AG04450 (cell line): ENCODE measurements around the gene SLC12A7. TPM values are rescaled to one million over a fixed set of nuclear protein-coding genes. Genes with fewer than 3 reads are reported as not detected.

Source experiments
- CTCF ChIA-PET: fragments of 300-600, 350-600 bp; formaldehyde crosslinking; extraction: SDS; loops from one replicate; lab custom pipeline; 2022; ENCODE audit warnings: antibody characterized with exemption, inconsistent platforms; lab: Charles Lee
- POLR2A ChIA-PET: fragments of 350-600 bp; formaldehyde crosslinking; extraction: SDS; loops from one replicate; lab custom pipeline; 2021; ENCODE audit warnings: antibody characterized with exemption, inconsistent platforms; lab: Yijun Ruan, JAX
- DNase-seq: peaks from one replicate; pipeline ENCODE4 v3.0.0-alpha.2; 2011; ENCODE audit warnings: low read depth, low spot score
- H3K27ac ChIP-seq: one replicate; pipeline ENCODE4 v1.5.1; 2012; ENCODE audit warnings: low read depth, low read length, control low read depth
- H3K27me3 ChIP-seq: one replicate; pipeline ENCODE4 v1.6.0; 2012; ENCODE audit warnings: low read length; ENCODE audit not compliant: control insufficient read depth, insufficient read depth
- H3K4me3 ChIP-seq: 2 replicates; pipeline ENCODE4 v1.5.1; 2011; ENCODE audit warnings: mild to moderate bottlenecking, low read depth, low read length, control low read depth
- H3K9me3 ChIP-seq: 2 replicates; pipeline ENCODE4 v1.5.1; 2012; ENCODE audit warnings: low read length; ENCODE audit not compliant: control insufficient read depth, insufficient read depth
- polyA plus RNA-seq: library from polyadenylated mRNA; depleted of rRNA; stranded (reverse); fragments of >200 nt; gene quantifications from 2 replicates; pipeline ENCODE4 v1.2.3, GENCODE V29; 2011
- TF ChIP-seq, protein P1 (sequence below): IDR thresholded peaks from 2 replicates; pipeline ENCODE4 v1.5.1; 2011; ENCODE audit warnings: low read depth, low read length, control low read depth, inconsistent platforms

Gene SLC12A7
- polyA plus RNA-seq, 1 experiment, result 0.56 TPM

DNA sequence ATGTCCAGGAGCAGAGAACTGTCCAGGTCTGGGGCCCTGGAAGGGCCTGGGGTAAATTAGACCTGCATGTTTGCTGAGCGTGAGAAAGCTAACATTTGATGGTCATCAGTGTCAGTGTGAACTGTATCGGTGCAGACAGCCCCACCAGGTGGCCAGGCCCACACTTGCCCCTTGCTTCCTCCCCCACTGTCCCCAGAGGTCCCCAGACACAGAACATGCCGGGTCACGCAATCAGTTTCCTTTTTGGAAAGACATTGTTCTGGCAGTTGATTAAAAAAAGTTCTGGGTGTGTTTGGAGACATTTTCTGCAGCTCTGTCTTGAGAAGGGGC is 101.7 kb downstream of the SLC12A7 start:
- DNase-seq, result no peak
- CTCF ChIA-PET, result interaction anchor here (1.7 kb wide), 1 partner anchor 87 kb away, joined by 7 read pairs; no protein-coding TSS in a partner anchor
- Histone ChIP-seq H3K27ac (no peak overlapping the region), H3K27me3 (peaks cover 41% of the 10 kb centered on the region), H3K9me3 (no peaks in the 10 kb centered on the region; the same call in 1 of the 2 replicates), H3K4me3 (no peak overlapping the region)
- POLR2A ChIA-PET, result no interaction called here
- TF ChIP-seq, protein P1, sequence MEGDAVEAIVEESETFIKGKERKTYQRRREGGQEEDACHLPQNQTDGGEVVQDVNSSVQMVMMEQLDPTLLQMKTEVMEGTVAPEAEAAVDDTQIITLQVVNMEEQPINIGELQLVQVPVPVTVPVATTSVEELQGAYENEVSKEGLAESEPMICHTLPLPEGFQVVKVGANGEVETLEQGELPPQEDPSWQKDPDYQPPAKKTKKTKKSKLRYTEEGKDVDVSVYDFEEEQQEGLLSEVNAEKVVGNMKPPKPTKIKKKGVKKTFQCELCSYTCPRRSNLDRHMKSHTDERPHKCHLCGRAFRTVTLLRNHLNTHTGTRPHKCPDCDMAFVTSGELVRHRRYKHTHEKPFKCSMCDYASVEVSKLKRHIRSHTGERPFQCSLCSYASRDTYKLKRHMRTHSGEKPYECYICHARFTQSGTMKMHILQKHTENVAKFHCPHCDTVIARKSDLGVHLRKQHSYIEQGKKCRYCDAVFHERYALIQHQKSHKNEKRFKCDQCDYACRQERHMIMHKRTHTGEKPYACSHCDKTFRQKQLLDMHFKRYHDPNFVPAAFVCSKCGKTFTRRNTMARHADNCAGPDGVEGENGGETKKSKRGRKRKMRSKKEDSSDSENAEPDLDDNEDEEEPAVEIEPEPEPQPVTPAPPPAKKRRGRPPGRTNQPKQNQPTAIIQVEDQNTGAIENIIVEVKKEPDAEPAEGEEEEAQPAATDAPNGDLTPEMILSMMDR, result no peak

DNA sequence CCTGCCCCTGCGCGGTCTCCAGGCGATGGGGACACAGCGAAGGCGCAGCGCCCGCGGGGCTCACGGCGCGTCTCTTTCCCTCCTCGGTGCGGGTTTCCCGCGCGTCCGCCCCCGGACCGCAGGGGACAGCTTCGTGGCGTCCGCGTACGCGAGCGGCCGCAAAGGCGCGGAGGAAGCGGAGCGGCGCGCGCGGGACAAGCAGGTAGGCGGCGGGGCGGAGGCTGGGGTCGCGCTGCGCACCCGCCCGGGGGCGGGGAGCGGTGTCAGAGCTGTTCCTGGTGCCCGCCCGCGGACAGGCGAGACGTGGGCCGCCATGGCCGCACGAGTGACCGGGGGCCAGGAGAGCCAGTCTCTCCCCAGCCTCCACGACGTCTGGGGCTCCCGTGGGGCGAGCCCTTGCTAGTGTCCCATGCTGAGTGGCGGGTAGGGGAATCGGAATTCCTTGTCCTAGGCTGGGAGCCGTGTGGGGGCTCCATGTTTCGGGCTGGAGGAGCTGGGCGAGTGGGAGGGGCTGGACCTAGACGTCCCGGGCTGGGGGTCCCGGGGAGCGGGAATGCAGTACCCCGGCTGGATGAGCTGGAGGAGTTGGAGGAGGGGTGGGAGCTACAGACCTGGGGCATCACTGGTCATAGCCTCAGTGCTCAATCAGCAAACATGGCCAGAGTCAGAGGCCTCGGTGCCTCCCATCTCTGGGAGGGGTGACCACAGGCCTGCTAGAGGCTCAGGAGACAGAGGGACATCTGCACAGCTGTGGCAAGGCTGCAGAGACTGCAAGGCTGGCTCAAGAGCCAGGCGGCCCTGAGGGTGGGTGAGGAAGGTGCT is 102.3 kb downstream of the SLC12A7 start:
- Histone ChIP-seq H3K27ac (no peak overlapping the region), H3K27me3 (peaks cover 45% of the 10 kb centered on the region), H3K9me3 (no peaks in the 10 kb centered on the region; the same call in 1 of the 2 replicates), H3K4me3 (no peak overlapping the region)
- no peak for DNase-seq
- ChIA-PET CTCF (interaction anchor here (0.6 to 1.7 kb wide), 2 partner anchors 55 to 86 kb away, joined by 6 to 7 read pairs; no protein-coding TSS in a partner anchor), POLR2A (no interaction called here)
- TF ChIP-seq, protein P1, result no peak

DNA sequence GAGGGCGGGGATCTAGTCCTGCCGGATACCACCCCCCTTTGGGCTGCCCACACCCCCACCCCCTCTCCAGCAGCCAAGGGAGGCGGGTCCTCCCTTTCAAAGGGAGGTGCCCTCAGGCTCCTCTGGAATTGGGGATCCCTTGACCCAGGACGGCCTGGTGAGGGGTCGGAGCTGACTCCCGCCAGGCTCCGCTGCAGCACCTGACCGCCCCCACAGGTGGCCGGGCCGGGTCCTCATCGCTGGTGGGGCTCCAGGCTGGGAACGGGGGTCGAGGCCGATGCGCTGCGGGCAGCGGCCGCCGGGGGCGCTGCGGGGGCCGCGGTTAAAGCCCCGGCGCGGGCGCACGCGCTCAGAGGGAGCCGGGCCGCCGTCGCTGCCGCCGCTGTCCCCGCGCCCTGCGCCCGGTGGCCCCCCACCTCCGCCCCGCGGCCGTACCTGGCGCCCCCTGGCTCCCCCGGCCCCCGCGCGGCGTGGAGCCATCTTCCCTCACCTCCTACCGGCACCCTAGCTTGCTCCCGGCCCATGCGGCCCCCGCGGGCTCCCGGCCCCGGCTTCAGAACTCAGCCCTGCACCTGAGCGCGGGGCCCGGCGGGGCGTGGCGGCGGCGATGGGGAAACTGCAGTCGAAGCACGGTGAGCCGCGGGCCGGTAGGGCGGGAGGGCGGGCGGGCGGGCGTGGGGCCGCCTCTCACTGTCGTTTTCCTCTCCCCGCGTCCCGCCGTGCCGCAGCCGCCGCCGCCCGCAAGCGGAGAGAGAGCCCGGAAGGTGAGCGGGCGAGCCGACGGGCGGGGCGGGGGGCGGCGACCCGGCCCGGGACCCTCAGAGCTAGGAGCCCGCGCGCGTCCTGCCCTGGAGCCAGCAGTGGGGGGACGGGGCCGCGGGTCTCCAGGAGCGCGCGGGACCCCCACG is 103.2 kb downstream of the SLC12A7 start, which contains the start of gene NKD2:
NKD2 (plus strand) TSS at position 352 of the 908 bp plus-strand sequence; CDS start at position 608, 256 bp downstream.
- H3K4me3 ChIP-seq, result no peak within 1 kb of the TSS
- CTCF ChIA-PET, result interaction anchor here (0.6 to 1.6 kb wide), 4 partner anchors 12 to 85 kb away, joined by 3 to 6 read pairs (median 4); no protein-coding TSS in a partner anchor

DNA sequence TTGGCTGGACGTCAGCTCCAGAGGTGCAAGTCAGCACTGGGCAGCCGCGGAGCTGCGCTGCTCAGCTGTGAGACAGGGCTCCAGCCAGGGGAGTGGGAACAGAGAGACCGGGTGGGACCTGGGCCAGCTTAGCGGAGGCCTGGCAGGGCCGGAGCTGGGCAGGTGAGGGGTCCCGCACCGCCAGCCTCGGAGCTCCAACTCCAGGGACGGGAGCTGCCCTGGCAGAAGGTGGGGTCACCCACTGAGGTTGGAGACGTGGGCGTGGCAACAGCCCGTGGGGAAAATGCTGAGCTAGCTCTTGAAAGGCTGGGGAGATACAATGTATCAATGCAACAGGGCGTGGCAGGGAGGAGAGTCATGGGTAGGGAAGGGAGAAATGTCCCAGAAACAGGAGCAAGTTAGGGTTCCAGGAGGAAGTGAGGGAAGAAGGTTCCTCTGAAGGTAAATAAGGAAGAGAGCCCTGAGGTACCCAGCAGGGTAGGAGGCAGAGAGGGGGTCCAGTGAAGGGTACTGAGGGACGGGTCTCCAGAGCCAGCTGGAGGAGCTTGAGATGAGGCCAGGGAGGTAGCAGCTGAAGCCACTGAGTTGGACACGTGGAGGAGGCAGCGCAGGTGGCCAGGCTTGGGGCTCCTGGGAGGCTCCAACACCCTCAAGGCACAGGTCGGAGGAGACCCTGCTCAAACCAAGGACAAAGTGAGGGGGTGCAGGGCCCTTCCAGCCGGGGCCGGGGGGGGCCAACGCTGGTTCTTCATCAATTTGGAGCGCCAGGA is 104.0 kb downstream of the SLC12A7 start:
- Histone ChIP-seq H3K4me3 (no peak overlapping the region), H3K27ac (no peak overlapping the region), H3K27me3 (peaks cover 57% of the 10 kb centered on the region), H3K9me3 (peaks cover 8% of the 10 kb centered on the region; the same call in 1 of the 2 replicates)
- DNase-seq, result no peak
- ChIA-PET POLR2A (no interaction called here), CTCF (interaction anchor here (0.9 to 1.6 kb wide), 2 partner anchors 11 to 84 kb away, joined by 3 to 4 read pairs; no protein-coding TSS in a partner anchor)
- TF ChIP-seq, protein P1, result no peak

More for the DNA sequence above, 103.2 kb downstream of the SLC12A7 start, which contains the start of gene NKD2:
- POLR2A ChIA-PET, result no interaction called here
- no peak for DNase-seq
- Histone ChIP-seq H3K9me3 (peaks cover 6% of the 10 kb centered on the region; the same call in 1 of the 2 replicates), H3K27me3 (peaks cover 53% of the 10 kb centered on the region), H3K27ac (no peak within 1 kb of the TSS)
- TF ChIP-seq, protein P1, result peak; percentile 29
